HFF-Myc (cell line): ENCODE measurements around the gene ANKRD63.

ENCODE experiments used
- DNase-seq: peaks from one replicate; pipeline ENCODE4 v3.0.0-alpha.2; 2011; ENCODE audit warnings: low read depth; ENCODE audit errors: extremely low read depth
- H3K4me3 ChIP-seq: replicated peaks from 2 replicates; pipeline ENCODE4 v1.5.1; 2011; ENCODE audit warnings: low read depth, mild to moderate bottlenecking, control low read depth, low read length
- TF ChIP-seq, protein P1 (sequence below): IDR thresholded peaks from 2 replicates; pipeline ENCODE4 v1.5.1; 2012; ENCODE audit warnings: mild to moderate bottlenecking, low read depth, low read length, control low read depth; ENCODE audit errors: missing control alignments

ANKRD63 gene

DNA sequence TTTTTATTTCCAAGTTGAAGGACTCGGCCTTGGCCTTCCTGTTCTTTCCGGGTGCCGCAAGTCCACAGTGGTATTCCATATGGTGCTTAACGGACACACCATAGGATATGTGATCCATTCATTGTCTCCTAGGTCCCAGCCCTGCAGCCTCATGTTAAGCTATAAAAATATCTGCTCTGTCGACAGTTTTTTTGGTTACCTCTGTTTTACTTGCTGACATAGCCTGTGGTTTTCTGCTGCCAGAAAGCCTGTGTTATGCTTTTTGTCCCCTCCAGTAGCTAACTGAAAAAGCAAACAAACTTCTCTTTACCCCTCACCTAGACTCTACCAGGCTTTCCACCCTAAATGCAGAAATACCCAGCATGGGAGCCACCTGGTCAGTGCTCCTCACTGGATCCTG lies 45.9 kb upstream of the ANKRD63 start:
- TF ChIP-seq, protein P1, sequence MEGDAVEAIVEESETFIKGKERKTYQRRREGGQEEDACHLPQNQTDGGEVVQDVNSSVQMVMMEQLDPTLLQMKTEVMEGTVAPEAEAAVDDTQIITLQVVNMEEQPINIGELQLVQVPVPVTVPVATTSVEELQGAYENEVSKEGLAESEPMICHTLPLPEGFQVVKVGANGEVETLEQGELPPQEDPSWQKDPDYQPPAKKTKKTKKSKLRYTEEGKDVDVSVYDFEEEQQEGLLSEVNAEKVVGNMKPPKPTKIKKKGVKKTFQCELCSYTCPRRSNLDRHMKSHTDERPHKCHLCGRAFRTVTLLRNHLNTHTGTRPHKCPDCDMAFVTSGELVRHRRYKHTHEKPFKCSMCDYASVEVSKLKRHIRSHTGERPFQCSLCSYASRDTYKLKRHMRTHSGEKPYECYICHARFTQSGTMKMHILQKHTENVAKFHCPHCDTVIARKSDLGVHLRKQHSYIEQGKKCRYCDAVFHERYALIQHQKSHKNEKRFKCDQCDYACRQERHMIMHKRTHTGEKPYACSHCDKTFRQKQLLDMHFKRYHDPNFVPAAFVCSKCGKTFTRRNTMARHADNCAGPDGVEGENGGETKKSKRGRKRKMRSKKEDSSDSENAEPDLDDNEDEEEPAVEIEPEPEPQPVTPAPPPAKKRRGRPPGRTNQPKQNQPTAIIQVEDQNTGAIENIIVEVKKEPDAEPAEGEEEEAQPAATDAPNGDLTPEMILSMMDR: no peak
- no peak for DNase-seq
- H3K4me3 ChIP-seq: no peak overlapping the region

DNA sequence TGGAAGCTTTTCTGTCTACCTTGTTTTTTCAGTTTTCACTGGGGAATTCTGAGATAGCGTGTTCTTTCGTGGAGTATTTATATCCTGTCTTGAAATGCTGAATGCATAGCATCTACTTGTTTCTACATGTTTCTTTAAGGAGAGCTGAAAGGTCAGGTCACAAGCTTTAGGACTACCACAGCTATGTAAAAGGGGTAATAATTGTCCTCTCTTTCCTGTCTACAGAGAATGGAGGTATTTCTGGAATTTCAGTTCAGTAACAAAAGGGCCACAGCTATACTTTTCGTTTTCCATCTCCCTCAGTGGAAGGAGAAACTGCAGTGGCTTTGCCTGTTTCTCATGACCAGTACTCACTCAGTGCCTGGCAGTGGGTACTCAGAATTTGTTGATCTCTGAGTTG lies 45.3 kb upstream of the ANKRD63 start:
- DNase-seq: no peak
- H3K4me3 ChIP-seq: no peak overlapping the region
- TF ChIP-seq, protein P1: no peak

DNA sequence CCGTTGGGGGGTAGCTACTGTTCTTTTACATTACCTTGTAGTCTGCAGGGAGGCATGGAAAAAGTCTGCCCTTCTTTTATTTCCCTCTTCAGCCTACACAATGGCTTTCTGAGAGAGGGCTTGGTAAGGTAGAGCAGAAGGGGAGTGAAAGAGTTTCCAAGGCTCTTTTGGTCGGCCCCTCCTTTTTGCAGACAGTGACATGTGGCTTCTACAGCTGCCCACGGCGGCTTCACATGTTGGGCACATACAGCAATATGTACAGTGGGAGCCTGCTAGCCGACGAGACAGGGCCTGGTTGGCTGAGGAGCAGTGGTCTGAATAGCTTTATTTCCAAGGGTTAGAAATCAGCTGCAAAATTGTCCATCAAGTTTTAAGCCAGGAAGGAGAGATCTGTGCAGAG lies 44.6 kb upstream of the ANKRD63 start:
- DNase-seq: no peak
- TF ChIP-seq, protein P1: no peak
- H3K4me3 ChIP-seq: no peak overlapping the region

DNA sequence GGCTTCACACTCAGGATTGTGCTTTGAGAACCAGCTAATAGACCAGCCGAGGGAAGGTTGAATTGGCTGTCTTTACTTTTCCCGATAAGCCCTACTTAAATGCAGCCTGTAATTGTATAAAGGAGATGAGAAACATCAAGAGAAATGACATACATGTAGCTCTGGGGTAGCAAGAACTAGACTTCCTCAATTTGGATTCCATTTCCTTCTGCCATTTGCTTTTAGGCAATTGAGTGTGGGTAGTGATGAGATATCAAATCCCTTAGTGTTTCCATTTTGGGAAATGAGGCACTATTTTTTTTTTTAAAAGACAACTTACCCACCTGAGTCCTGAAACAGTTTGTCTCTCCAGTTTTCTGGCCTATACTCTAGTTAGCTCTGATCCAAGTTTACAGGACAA lies 42.8 kb upstream of the ANKRD63 start:
- no peak for DNase-seq
- H3K4me3 ChIP-seq: no peak overlapping the region
- TF ChIP-seq, protein P1: no peak

DNA sequence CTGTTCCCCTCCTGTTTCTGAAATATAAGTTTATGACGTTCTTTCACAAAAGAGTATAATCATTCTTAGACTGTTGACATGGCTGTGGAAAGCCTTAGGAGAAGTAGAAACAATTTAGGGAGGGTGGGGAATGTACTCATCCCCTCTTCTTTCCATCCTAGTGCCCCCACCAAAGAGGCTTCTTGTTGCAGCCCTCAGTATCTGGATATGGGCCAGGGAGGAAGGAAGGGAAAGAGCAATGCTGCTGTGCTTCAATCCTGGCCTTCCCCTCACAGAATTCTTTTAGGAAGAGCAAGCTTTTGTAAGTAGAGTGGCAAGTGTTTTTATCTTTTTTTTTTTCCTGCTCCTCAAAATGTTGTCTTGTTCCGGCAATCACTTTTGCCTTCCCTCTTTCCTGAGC lies 42.3 kb upstream of the ANKRD63 start:
- TF ChIP-seq, protein P1: no peak
- peak overlapping the region; percentile 49 for H3K4me3 ChIP-seq
- DNase-seq: no peak

DNA sequence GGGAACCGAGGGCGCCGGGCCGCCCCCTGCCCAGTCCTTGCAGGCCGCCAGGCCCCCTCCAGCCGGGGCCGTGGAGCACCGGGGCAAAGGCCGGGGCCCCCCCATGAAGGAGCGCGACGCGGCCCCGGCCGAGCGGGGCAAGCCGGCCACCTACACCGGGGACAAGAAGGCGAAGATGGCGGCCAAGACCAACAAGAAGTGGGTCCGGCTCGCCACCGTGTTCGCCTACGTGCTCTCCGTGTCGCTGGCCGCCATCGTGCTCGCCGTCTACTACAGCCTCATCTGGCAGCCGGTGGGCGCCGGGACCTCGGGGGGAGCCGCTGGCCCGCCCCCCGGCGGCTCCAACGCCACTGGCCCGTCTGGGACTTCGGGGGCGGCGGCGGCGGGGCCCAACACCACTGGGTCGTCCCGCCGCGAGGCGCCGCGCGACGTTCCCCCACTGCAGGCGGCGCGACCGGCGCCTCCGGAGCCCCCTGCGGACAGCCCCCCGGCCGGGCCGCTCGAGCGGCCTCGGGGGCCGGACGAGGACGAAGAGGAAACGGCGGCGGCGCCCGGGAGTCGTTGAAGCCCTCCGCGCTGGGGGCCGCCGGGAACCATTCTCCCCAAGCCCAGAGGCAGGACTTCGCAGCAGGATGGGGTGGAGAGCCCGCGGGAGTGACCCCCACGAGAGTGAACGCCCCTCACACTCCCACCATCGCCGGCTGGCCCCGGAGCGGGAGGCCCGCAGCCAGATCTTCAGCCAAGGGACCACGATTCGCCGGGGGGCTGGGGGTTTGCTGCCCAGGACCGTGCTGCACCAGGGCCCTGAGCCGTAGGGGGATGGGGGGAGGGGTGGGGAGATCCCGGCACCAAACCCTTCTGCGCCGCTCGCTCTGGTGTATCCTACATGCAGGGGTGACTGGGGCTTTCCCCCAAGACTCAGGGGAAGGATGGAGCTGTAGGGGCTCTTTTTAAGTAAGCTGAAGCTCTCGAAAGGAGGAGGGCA lies 41.4 kb upstream of the ANKRD63 start:
- H3K4me3 ChIP-seq: peak overlapping the region; percentile 49
- DNase-seq: no peak
- TF ChIP-seq, protein P1: no peak
